CD14-positive monocyte (primary cell): ENCODE results near the gene TTF2. TPM values are rescaled to one million over a fixed set of nuclear protein-coding genes. Genes with fewer than 3 reads are reported as not detected.

ENCODE experiments used
- DNase-seq, 3 donors: peaks; one replicate each; pipeline ENCODE4 v3.0.0-alpha.2; 2011 to 2022
- H2AFZ ChIP-seq: 2 replicates; pipeline ENCODE4 v1.6.0; 2012; ENCODE audit warnings: mild to moderate bottlenecking, low read depth, low read length, inconsistent platforms; ENCODE audit not compliant: insufficient read depth, poor library complexity, severe bottlenecking
- H3K27ac ChIP-seq, 2 donors: 1 replicate in 1 of 2; 2 replicates in 1 of 2; pipeline ENCODE4 v1.5.1; 2012 to 2013; ENCODE audit warnings: low read length in 2 of 2, control low read depth in 1 of 2, inconsistent platforms in 1 of 2, low read depth in 1 of 2, mild to moderate bottlenecking in 1 of 2
- H3K27me3 ChIP-seq, 2 donors: one replicate each; pipeline versions ENCODE4 v1.6.0 to v1.6.1; 2011 to 2013; ENCODE audit warnings: low read length in 2 of 2; ENCODE audit not compliant: control insufficient read depth in 2 of 2, insufficient read depth in 2 of 2
- H3K36me3 ChIP-seq, 2 donors: replicated peaks in 1 of 2; 1 replicate in 1 of 2; 2 replicates in 1 of 2; pipeline versions ENCODE4 v1.5.1 to v1.6.1; 2012 to 2013; ENCODE audit warnings: low read length in 2 of 2, control low read depth in 1 of 2, inconsistent platforms in 1 of 2, mild to moderate bottlenecking in 1 of 2; ENCODE audit not compliant: insufficient read depth in 2 of 2, control insufficient read depth in 1 of 2
- H3K4me1 ChIP-seq, 2 donors: 1 replicate in 1 of 2; 2 replicates in 1 of 2; pipeline versions ENCODE4 v1.5.1 to v1.6.1; 2012 to 2013; ENCODE audit warnings: low read length in 2 of 2, control low read depth in 1 of 2, inconsistent platforms in 1 of 2, mild to moderate bottlenecking in 1 of 2, moderate library complexity in 1 of 2; ENCODE audit not compliant: insufficient read depth in 2 of 2, control insufficient read depth in 1 of 2
- H3K4me2 ChIP-seq: replicated peaks from 2 replicates; pipeline ENCODE3; 2012; ENCODE audit warnings: low read length, moderate library complexity, mild to moderate bottlenecking; ENCODE audit not compliant: poor library complexity, severe bottlenecking; ENCODE audit errors: extremely low read depth
- H3K4me3 ChIP-seq, 3 experiments: fragments of 200-600 bp in 1 of 3; sonication (generic) in 1 of 3; replicated peaks in 1 of 3; 1 replicate in 2 of 3; 2 replicates in 1 of 3; pipeline ENCODE4 v1.5.1; 2011 to 2013; ENCODE audit warnings: low read length in 3 of 3, mild to moderate bottlenecking in 3 of 3, control low read depth in 2 of 3, low read depth in 2 of 3, inconsistent platforms in 1 of 3, moderate library complexity in 1 of 3
- H3K79me2 ChIP-seq: 2 replicates; pipeline ENCODE4 v1.6.0; 2012; ENCODE audit warnings: mild to moderate bottlenecking, control low read depth, inconsistent platforms, low read length, moderate library complexity; ENCODE audit not compliant: insufficient read depth
- H3K9ac ChIP-seq: 2 replicates; pipeline ENCODE4 v1.6.0; 2017; ENCODE audit warnings: low read length, mild to moderate bottlenecking; ENCODE audit not compliant: insufficient read depth, poor library complexity, severe bottlenecking
- H3K9me3 ChIP-seq, 2 donors: replicated peaks in 1 of 2; 1 replicate in 1 of 2; 2 replicates in 1 of 2; pipeline versions ENCODE4 v1.5.1 to v1.6.1; 2012 to 2013; ENCODE audit warnings: low read length in 2 of 2, control low read depth in 1 of 2; ENCODE audit not compliant: control insufficient read depth in 1 of 2, insufficient read depth in 1 of 2
- H4K20me1 ChIP-seq: 2 replicates; pipeline ENCODE4 v1.6.0; 2012; ENCODE audit warnings: mild to moderate bottlenecking, low read length, control low read depth, moderate library complexity; ENCODE audit not compliant: insufficient read depth
- H3K27ac Mint-ChIP-seq, 7 donors: one replicate each; pipeline ENCODE4 v1.8.0; 2020; ENCODE audit warnings: mild to moderate bottlenecking in 7 of 7, mixed read lengths in 7 of 7, moderate library complexity in 6 of 7, inconsistent platforms in 2 of 7
- H3K27me3 Mint-ChIP-seq, 3 donors: one replicate each; pipeline ENCODE4 v1.8.0; 2021 to 2022; ENCODE audit warnings: low read depth in 3 of 3, mild to moderate bottlenecking in 3 of 3, mixed read lengths in 3 of 3, moderate library complexity in 3 of 3, inconsistent platforms in 1 of 3
- H3K36me3 Mint-ChIP-seq, 2 donors: one replicate each; pipeline ENCODE4 v1.8.0; 2020; ENCODE audit warnings: mixed read lengths in 2 of 2, inconsistent platforms in 1 of 2, mild to moderate bottlenecking in 1 of 2
- H3K4me1 Mint-ChIP-seq: one replicate; pipeline ENCODE4 v1.8.0; 2020; ENCODE audit warnings: mild to moderate bottlenecking, mixed read lengths
- H3K4me3 Mint-ChIP-seq, 2 donors: one replicate each; pipeline ENCODE4 v1.8.0; 2020; ENCODE audit warnings: mild to moderate bottlenecking in 2 of 2, mixed read lengths in 2 of 2, moderate library complexity in 1 of 2
- H3K9me3 Mint-ChIP-seq, 7 donors: one replicate each; pipeline ENCODE4 v1.8.0; 2020 to 2022; ENCODE audit warnings: mixed read lengths in 7 of 7, mild to moderate bottlenecking in 6 of 7, moderate library complexity in 6 of 7, inconsistent platforms in 2 of 7
- WGBS: methylation state at CpG from one replicate; pipeline ENCODE4 v1.1.5; 2013; ENCODE audit warnings: missing lambda C conversion rate; ENCODE audit not compliant: insufficient coverage; 5-methylcytosine and 5-hydroxymethylcytosine counted together
- intact Hi-C, 2 donors: fragments of 100-400 bp; cut with micrococcal nuclease; formaldehyde crosslinking; loops; one replicate each; pipeline versions ENCODE4 v1.15.0 to v1.15.1; 2023
- polyA plus RNA-seq, 3 donors: library from polyadenylated mRNA; depleted of rRNA in 1 of 3; unstranded in 2 of 3; stranded (reverse) in 1 of 3; fragments of 300-500 nt in 2 of 3; fragments of >200 nt in 1 of 3; fragmentation: Illumina TruSeq in 2 of 3; gene quantifications; 1 replicate in 2 of 3; 2 replicates in 1 of 3; pipeline ENCODE4 v1.2.3, GENCODE V29; 2012 to 2021
- TF ChIP-seq, protein P1 (sequence below): fragments of 200-600 bp; IDR thresholded peaks from one replicate; pipeline ENCODE4 v1.8.0; 2022; ENCODE audit warnings: antibody characterized with exemption, mild to moderate bottlenecking

TTF2 gene
- polyA plus RNA-seq, 3 donors = 5.6 to 12.9 (median 8.0) TPM

DNA sequence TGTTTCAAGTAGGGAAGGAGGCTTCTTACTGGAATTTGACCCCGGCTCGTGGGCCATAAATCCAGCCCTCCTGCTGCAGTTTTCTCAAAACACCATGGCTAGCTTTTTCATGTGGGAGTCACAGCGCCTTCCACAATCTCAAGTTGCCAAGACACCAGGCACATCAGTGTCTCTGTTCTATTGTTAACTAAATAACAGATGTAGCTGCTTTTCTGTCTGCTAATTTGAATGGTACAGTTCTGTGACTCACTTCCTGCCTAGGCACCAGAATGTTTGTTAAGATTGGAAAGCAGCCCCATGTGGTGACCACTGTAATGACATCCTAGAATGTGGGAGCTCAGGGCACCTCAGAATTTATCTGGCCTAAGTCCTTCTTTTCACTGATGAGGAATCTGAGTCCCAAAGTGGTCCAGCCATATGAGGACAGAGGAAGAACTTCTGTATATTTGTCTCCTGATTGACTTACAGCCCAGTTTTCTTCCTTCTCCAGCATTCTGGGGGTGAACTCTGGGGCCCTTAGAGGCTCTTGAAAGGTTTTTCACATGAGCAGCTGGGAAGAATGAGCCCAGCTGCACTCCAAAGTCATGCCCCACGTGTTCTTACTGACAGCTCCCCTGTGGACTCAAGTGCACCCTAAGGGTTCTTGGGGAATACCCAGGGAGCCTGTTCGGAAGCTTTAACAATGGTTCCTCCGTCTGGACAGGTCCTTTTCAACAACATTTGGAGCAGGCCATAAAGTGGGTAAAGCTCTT is 33.9 kb downstream of the TTF2 start:
- WGBS = 100% methylated on average over 2 of the region's 6 CpGs

DNA sequence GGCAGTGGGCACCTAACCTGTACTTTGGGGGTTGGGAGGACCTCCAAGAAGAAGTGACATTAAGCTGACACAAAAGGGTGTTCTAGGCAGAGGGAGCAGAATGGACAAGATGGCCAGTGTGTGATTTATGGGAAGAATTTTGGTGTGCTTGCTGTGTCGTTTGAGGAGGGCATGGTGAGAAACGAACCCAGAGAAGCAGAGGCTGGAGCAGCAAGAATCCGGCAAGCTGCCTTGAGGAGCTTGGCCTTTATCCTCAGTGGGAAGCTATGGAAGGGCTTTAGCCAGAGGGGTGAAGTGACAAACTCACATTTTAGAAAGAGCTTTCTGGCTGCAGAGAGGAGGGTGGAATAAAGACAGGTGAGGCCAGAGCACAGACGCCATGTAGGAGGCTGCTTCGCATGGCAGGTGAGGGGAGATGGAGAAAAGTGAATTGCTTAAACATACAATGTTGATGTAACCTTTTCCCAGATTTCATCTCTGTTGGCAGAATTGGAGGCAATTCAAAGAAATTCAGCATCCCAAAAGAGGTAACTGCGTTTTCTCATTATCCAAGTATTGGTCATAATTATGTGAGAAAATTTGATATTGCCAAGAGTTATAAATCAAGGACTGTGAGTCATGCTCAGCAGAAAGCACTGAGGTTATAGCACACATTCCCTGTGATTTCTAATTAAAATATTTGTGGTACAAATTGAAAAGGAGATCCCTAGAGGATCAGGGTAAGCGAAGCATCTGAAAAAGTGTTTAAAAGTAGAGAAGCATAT is 34.9 kb downstream of the TTF2 start:
- Mint-ChIP-seq H3K27ac (peak overlapping the region in 2 of 7 donors; percentile 5 to 64), H3K27me3 (no peaks in the 10 kb centered on the region), H3K4me1 (peaks cover 3% of the 10 kb centered on the region), H3K36me3 (peaks cover 87 to 90% of the 10 kb centered on the region in 2 donors), H3K4me3 (no peak overlapping the region), H3K9me3 (no peaks in the 10 kb centered on the region)
- no peak overlapping the region for H2AFZ ChIP-seq
- no peaks in the 10 kb centered on the region for H3K9me3 ChIP-seq
- no peak overlapping the region for H3K27ac ChIP-seq
- TF ChIP-seq, protein P1, sequence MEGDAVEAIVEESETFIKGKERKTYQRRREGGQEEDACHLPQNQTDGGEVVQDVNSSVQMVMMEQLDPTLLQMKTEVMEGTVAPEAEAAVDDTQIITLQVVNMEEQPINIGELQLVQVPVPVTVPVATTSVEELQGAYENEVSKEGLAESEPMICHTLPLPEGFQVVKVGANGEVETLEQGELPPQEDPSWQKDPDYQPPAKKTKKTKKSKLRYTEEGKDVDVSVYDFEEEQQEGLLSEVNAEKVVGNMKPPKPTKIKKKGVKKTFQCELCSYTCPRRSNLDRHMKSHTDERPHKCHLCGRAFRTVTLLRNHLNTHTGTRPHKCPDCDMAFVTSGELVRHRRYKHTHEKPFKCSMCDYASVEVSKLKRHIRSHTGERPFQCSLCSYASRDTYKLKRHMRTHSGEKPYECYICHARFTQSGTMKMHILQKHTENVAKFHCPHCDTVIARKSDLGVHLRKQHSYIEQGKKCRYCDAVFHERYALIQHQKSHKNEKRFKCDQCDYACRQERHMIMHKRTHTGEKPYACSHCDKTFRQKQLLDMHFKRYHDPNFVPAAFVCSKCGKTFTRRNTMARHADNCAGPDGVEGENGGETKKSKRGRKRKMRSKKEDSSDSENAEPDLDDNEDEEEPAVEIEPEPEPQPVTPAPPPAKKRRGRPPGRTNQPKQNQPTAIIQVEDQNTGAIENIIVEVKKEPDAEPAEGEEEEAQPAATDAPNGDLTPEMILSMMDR = no peak
- 97% methylated on average over 3 of the region's 7 CpGs for WGBS
- no peaks in the 10 kb centered on the region for H3K27me3 ChIP-seq
- H3K79me2 ChIP-seq = no peaks in the 10 kb centered on the region
- H3K4me2 ChIP-seq = no peak overlapping the region
- no peaks in the 10 kb centered on the region for H4K20me1 ChIP-seq
- no peak overlapping the region for H3K4me3 ChIP-seq
- DNase-seq = no peak
- peaks cover 95 to 100% of the 10 kb centered on the region in 2 donors for H3K36me3 ChIP-seq
- intact Hi-C loops = no loop called here
- no peak overlapping the region for H3K9ac ChIP-seq
- H3K4me1 ChIP-seq = no peaks in the 10 kb centered on the region

More for the DNA sequence above, 33.9 kb downstream of the TTF2 start:
- no peaks in the 10 kb centered on the region for H3K27me3 Mint-ChIP-seq
- Histone ChIP-seq H3K27me3 (no peaks in the 10 kb centered on the region), H3K9me3 (no peaks in the 10 kb centered on the region), H3K9ac (no peak overlapping the region), H3K36me3 (peaks cover 94 to 99% of the 10 kb centered on the region in 2 donors), H3K79me2 (no peaks in the 10 kb centered on the region), H3K27ac (no peak overlapping the region), H4K20me1 (no peaks in the 10 kb centered on the region), H2AFZ (no peak overlapping the region), H3K4me1 (no peaks in the 10 kb centered on the region), H3K4me2 (no peak overlapping the region), H3K4me3 (no peak overlapping the region)
- DNase-seq = peak in 1 of 3 donors; percentile 11
- intact Hi-C loops = no loop called here
- H3K36me3 Mint-ChIP-seq = peaks cover 85 to 87% of the 10 kb centered on the region in 2 donors
- H3K27ac Mint-ChIP-seq = peak overlapping the region in 1 of 7 donors; percentile 1
- no peaks in the 10 kb centered on the region for H3K9me3 Mint-ChIP-seq
- no peak overlapping the region for H3K4me3 Mint-ChIP-seq
- TF ChIP-seq, protein P1 = peak; percentile 22
- peaks cover 3% of the 10 kb centered on the region for H3K4me1 Mint-ChIP-seq
